Measurements from ENCODE around the gene TTL.
"Not testable (repeated sequence)": the region's sequence is repeated elsewhere in the genome, so short reads cannot be mapped to it uniquely, and the experiment has no call there.

GRCh38 chr2:112432390-112432734 is 49.6 kb upstream of the TTL start:
- not testable (repeated sequence) for TF ChIP-seq POLR2A (IDR thresholded peaks at IDR 0.05)
- TF ChIP-seq, protein P1, sequence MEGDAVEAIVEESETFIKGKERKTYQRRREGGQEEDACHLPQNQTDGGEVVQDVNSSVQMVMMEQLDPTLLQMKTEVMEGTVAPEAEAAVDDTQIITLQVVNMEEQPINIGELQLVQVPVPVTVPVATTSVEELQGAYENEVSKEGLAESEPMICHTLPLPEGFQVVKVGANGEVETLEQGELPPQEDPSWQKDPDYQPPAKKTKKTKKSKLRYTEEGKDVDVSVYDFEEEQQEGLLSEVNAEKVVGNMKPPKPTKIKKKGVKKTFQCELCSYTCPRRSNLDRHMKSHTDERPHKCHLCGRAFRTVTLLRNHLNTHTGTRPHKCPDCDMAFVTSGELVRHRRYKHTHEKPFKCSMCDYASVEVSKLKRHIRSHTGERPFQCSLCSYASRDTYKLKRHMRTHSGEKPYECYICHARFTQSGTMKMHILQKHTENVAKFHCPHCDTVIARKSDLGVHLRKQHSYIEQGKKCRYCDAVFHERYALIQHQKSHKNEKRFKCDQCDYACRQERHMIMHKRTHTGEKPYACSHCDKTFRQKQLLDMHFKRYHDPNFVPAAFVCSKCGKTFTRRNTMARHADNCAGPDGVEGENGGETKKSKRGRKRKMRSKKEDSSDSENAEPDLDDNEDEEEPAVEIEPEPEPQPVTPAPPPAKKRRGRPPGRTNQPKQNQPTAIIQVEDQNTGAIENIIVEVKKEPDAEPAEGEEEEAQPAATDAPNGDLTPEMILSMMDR (IDR thresholded peaks at IDR 0.05), result not testable (repeated sequence)
